Motor neuron (in vitro differentiated cells): ENCODE results near the gene SERINC5. TPM values are rescaled to one million over a fixed set of nuclear protein-coding genes. Genes with fewer than 3 reads are reported as not detected.
"Not testable (repeated sequence)": the region's sequence is repeated elsewhere in the genome, so short reads cannot be mapped to it uniquely, and the experiment has no call there.

Experiments
- ATAC-seq, 8 experiments: fragments of 200-7000 bp; cut with Tn5 transposase; replicated peaks in 6 of 8; 2 replicates each; pipeline ENCODE4 v1.8.0; 2021; ENCODE audit warnings: mild to moderate bottlenecking in 8 of 8, moderate library complexity in 8 of 8
- H3K27ac ChIP-seq, 2 donors: fragments of 250-450 bp; sonication (Bioruptor Pico); 2 replicates each; pipeline ENCODE4 v1.9.0; 2021; ENCODE audit warnings: antibody characterized with exemption in 2 of 2, mild to moderate bottlenecking in 2 of 2, moderate library complexity in 1 of 2
- H3K4me1 ChIP-seq, 2 donors: fragments of 250-450 bp; sonication (Bioruptor Pico); replicated peaks in 1 of 2; 2 replicates each; pipeline ENCODE4 v1.6.1; 2021; ENCODE audit warnings: antibody characterized with exemption in 2 of 2, mild to moderate bottlenecking in 2 of 2, moderate library complexity in 1 of 2
- H3K4me3 ChIP-seq, 5 donors: fragments of 250-450 bp; sonication (Bioruptor Pico); 2 replicates each; pipeline ENCODE4 v1.9.0; 2021; ENCODE audit warnings: antibody characterized with exemption in 5 of 5, mild to moderate bottlenecking in 5 of 5, moderate library complexity in 4 of 5
- WGBS, 10 experiments: fragments of 450-650 bp; shearing (Covaris generic); methylation state at CpG; one replicate each; pipeline ENCODE4 v1.0.0; 2022; 5-methylcytosine and 5-hydroxymethylcytosine counted together
- in situ Hi-C, 9 experiments: fragments of 400-800 bp; cut with MboI; loops; one replicate each; pipeline ENCODE4 v1.15.0; 2021; ENCODE audit warnings: low sequenced_read_pairs in 9 of 9, low pct_unique_long_range_greater_than_20kb in 2 of 9; ENCODE audit not compliant: unreplicated experiment in 9 of 9
- total RNA-seq, 8 experiments: library from RNA; unstranded; fragments of 300-600 nt; gene quantifications; 2 replicates each; pipeline versions ENCODE4 v1.2.3 to v1.2.4, GENCODE V29; 2022

The SERINC5 gene
- 10 to 100 TPM in 3 of 8 experiments, 1 to 10 TPM in 5; 6.5 to 16.5 (median 8.1) TPM for total RNA-seq

DNA sequence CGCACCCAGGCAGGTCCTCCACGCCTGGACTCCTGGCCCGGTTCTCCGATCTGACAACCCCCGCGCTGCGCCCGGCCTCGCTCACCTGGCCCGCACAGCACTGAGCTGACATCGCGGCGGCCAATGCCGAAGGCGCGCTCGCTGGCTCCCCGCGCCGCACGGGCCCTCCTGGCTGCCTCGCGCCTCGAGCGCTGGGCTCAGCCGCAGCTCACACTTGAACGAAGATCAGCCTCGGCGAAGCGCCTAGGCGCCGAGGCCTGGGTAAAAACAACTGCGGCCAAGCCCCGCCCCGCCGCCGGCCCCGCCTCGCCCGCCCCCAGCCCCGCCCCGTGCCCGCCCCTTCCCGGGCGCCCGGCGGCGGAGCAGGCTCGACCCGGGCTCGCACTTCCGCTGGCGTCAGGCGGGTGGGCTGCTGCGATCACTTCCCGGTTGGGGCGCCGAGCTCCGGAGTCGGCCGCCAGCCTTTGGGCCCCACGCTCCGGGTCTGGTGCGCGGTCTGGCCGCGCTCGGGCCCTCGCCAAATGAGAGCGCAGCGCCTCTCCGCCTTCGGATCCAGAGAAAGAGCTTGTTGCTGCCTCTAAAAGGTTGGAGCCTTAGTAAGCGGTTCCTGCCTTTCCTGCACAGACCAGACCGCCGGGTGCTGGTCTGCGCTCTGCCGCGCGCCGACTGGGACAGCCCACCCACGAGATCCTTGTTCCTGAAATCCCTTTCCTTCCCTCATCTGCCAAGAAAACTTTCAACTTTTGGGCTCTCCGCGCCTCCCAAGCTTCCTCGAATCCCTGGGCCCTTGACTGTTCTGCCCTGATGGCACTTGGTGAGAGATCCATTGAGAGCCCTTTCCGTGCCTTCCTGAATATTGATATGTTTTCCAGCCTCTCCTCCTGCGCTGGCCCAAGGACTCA, at the start of gene SERINC5:
Gene SERINC5, minus strand, starts transcription at position 238 of the 902 bp plus-strand sequence. Its CDS starts 126 bp downstream, at position 112.
- H3K4me3 ChIP-seq: peak within 1 kb of the TSS; percentile 58 to 75 (median 64)
- peak; percentile 67 to 84 (median 80) for ATAC-seq
- in situ Hi-C loops: loop anchor here in 2 of 9 experiments (25.0 kb wide), 2 partner anchors 144 to 169 kb away; no protein-coding TSS in a partner anchor
- peak within 1 kb of the TSS; percentile 71 to 86 for H3K27ac ChIP-seq
- 0% methylated on average over 1 to 10 of the region's 87 CpGs; no CpG with 5 or more reads in 5 of the 10 experiments for WGBS, 10 experiments
- H3K4me1 ChIP-seq: peaks cover 12 to 25% of the 10 kb centered on the region in 2 donors

DNA sequence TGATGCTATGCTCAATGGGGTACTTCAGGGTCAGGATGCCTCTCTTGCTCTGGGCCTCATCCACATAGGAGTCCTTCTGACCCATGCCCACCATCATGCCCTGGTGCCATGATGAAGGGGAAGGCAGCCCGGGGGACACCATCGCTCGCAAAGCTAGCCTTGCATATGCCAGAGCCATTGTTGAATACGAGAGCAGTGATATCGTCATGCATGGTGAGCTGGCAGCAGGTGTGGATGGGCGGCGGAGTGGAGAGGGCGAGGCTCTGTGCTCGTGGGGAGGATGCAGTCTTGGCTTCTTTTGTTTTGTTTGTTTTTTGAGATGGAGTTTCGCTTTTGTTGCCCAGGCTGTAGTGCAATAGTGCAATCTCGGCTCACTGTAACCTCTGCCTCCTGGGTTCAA, 46.8 kb upstream of the SERINC5 start:
- H3K27ac ChIP-seq: no peak overlapping the region
- 76 to 100% (median 93%) methylated on average over 1 to 8 of the region's 11 CpGs; no CpG with 5 or more reads in 5 of the 10 experiments for WGBS, 10 experiments
- H3K4me3 ChIP-seq: no peak overlapping the region
- in situ Hi-C loops: loop anchor here in 1 of 9 experiments (10.0 to 25.0 kb wide), 2 partner anchors 208 to 415 kb away; no protein-coding TSS in a partner anchor
- no peaks in the 10 kb centered on the region for H3K4me1 ChIP-seq
- ATAC-seq: no peak

DNA sequence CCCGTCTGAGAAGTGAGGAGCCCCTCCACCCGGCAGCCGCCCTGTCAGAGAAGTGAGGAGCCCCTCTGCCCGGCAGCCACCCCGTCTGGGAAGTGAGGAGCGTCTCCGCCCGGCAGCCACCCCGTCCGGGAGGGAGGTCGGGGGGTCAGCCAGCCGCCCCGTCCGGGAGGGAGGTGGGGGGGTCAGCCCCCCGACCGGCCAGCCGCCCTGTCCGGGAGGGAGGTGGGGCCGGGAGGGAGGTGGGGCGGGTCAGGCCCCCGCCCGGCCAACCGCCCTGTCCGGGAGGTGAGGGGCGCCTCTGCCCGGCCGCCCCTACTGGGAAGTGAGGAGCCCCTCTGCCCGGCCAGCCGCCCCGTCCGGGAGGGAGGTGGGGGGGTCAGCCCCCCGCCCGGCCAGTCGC, 45.5 kb upstream of the SERINC5 start:
- in situ Hi-C loops: loop anchor here in 1 of 9 experiments (10.0 to 25.0 kb wide), 2 partner anchors 207 to 414 kb away; no protein-coding TSS in a partner anchor
- no CpG with 5 or more reads among the region's 34 CpGs for WGBS, 10 experiments
- not testable (repeated sequence) for H3K4me1 ChIP-seq, ATAC-seq, H3K27ac ChIP-seq, H3K4me3 ChIP-seq

DNA sequence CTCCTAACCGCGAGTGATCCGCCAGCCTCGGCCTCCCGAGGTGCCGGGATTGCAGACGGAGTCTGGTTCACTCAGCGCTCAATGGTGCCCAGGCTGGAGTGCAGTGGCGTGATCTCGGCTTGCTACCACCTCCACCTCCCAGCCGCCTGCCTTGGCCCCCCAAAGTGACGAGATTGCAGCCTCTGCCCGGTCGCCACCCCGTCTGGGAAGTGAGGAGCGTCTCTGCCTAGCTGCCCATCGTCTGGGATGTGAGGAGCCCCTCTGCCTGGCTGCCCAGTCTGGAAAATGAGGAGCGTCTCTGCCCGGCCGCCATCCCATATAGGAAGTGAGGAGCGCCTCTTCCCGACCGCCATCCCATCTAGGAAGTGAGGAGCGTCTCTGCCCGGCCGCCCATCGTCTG, 44.9 kb upstream of the SERINC5 start:
- H3K27ac ChIP-seq, H3K4me3 ChIP-seq, ATAC-seq, H3K4me1 ChIP-seq: not testable (repeated sequence)
- in situ Hi-C loops: loop anchor here in 1 of 9 experiments (10.0 to 25.0 kb wide), 2 partner anchors 206 to 413 kb away; no protein-coding TSS in a partner anchor
- WGBS, 10 experiments: no CpG with 5 or more reads among the region's 27 CpGs

DNA sequence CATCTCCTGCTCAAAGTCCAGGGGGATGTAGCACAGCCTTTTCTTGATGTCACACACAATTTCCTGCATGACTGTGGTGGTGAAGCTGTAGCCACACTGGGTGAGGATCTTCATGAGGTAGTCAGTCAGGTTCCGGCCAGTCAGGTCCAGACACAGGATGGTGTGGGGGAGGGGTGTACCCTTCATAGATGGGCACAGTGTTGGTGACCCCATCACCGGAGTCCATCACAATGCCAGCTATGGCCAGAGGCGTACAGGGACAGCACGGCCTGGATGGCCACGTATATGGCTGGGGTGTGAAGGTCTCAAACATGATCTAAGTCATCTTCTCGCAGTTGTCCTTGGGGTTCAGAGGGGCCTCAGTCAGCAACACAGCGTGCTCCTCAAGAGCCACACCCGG, 44.3 kb upstream of the SERINC5 start:
- no peak overlapping the region for H3K27ac ChIP-seq
- no peaks in the 10 kb centered on the region for H3K4me1 ChIP-seq
- 95% methylated on average over 4 of the region's 8 CpGs; no CpG with 5 or more reads in 9 of the 10 experiments for WGBS, 10 experiments
- H3K4me3 ChIP-seq: no peak overlapping the region
- in situ Hi-C loops: loop anchor here in 1 of 9 experiments (10.0 to 25.0 kb wide), 2 partner anchors 205 to 413 kb away; no protein-coding TSS in a partner anchor
- ATAC-seq: no peak

DNA sequence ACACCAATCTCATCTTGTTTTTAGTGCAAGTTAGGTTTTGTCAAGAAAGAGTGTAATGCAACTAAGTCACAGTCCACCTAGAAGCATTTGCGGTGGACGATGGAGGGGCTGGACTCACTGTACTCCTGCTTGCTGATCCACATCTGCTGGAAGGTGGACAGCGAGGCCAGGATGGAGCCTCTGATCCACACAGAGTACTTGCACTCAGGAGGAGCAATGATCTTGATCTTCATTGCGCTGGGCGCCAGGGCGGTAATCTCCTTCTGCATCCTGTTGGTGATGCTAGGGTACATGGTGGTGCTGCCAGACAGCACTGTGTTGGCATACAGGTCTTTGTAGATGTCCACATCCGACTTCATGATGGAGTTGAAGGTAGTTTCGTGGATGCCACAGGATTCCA, 43.8 kb upstream of the SERINC5 start:
- WGBS, 10 experiments: 40 to 100% (median 78%) methylated on average over 1 to 2 of the region's 8 CpGs; no CpG with 5 or more reads in 6 of the 10 experiments
- Histone ChIP-seq H3K4me3 (no peak overlapping the region), H3K4me1 (no peaks in the 10 kb centered on the region), H3K27ac (no peak overlapping the region)
- in situ Hi-C loops: loop anchor here in 2 of 9 experiments (10.0 to 25.0 kb wide), 2 partner anchors 187 to 205 kb away; no protein-coding TSS in a partner anchor
- ATAC-seq: no peak

DNA sequence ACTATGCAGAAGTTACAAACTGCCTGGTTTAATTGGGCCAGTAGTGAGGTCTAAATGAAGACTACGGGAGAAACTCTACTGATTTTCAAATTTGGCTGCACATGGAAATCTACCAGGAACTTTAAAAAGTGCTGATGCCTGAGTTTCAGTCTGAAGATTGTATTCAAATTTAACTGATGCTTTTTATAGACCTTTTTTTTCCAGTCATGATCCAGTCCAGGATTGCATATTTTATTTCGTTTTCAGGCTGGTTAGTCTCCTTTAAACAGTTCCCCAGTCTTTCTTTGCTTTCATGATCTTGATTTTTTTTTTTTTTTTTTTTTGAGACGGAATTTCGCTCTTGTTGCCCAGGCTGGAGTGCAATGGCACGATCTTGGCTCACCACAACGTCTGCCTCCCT, 40.3 kb upstream of the SERINC5 start:
- Histone ChIP-seq H3K27ac (no peak overlapping the region), H3K4me3 (no peak overlapping the region), H3K4me1 (no peaks in the 10 kb centered on the region)
- in situ Hi-C loops: loop anchor here in 2 of 9 experiments (10.0 to 25.0 kb wide), 2 partner anchors 184 to 201 kb away; no protein-coding TSS in a partner anchor
- ATAC-seq: peak in 2 of 8 experiments; percentile 29 to 55
- WGBS, 10 experiments: 2 to 88% (median 72%) methylated on average over 2 to 6 of the region's 6 CpGs; no CpG with 5 or more reads in 1 of the 10 experiments

DNA sequence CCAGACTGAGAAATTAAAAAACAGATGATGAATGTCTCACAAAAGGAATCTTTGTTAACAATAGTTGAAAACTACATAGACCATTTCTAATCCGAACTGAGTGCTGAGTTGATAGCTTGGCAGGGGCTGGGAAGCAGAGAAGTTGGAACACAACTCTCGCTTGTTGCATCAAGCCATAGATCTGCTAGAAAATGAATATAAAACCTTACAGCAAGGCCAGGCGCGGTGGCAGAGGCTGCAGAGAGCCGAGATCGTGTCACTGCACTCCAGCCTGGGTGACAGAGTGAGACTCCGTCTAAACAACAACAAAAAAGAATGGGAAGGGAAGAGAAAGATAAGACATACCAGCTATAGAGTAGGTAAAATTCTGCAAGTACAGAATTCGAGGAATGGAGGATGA, 35.9 kb upstream of the SERINC5 start:
- Histone ChIP-seq H3K4me3 (no peak overlapping the region), H3K27ac (no peak overlapping the region), H3K4me1 (no peaks in the 10 kb centered on the region)
- in situ Hi-C loops: loop anchor here in 2 of 9 experiments (10.0 to 25.0 kb wide), 2 partner anchors 179 to 197 kb away; no protein-coding TSS in a partner anchor
- no peak for ATAC-seq
- 0 to 89% (median 76%) methylated on average over 2 to 8 of the region's 8 CpGs for WGBS, 10 experiments

DNA sequence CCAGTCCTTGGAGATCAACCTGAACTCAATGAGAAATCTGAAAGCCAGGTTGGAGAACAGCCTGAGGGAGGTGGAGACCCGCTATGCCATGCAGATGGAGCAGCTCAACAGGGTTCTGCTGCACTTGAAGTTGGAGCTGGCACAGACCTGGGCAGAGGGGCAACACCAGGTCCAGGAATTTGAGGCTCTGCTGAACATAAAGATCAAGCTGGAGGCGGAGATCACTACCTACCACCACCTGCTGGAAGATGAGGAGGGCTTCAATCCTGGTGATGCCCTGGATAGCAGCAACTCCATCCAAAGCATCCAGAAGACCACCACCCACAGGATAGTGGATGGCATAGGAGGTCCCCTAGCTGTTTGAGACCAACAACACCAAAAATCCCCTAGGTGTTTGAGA, 33.5 kb upstream of the SERINC5 start:
- no peak overlapping the region for H3K4me3 ChIP-seq
- H3K4me1 ChIP-seq: no peaks in the 10 kb centered on the region
- in situ Hi-C loops: loop anchor here in 1 of 9 experiments (25.0 kb wide), 1 partner anchor 177 kb away; no protein-coding TSS in a partner anchor
- 80% methylated on average over 1 of the region's 2 CpGs; no CpG with 5 or more reads in 9 of the 10 experiments for WGBS, 10 experiments
- H3K27ac ChIP-seq: no peak overlapping the region
- no peak for ATAC-seq

DNA sequence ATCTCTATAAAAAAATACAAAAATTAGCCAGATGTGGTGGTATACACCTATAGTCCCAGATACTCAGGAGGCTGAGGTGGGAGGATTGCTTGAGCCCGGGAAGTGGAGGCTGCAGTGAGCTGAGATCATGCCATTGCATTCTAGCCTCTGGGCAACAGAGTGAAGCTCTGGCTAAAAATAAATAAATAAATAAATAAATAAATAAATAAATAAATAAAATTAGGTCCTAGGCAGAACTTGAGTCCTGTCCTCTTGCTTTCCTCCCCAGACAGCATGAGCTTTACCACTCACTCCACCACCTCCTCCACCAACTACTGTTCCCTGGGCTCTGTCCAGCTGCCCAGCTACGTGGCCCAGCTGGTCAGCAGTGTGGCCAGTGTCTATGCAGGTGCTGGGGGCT, 32.3 kb upstream of the SERINC5 start:
- in situ Hi-C loops: loop anchor here in 1 of 9 experiments (25.0 kb wide), 1 partner anchor 176 kb away; no protein-coding TSS in a partner anchor
- Histone ChIP-seq H3K4me1 (no peaks in the 10 kb centered on the region), H3K27ac (no peak overlapping the region), H3K4me3 (no peak overlapping the region)
- WGBS, 10 experiments: 20 to 100% (median 80%) methylated on average over 1 of the region's 2 CpGs; no CpG with 5 or more reads in 6 of the 10 experiments
- no peak for ATAC-seq

DNA sequence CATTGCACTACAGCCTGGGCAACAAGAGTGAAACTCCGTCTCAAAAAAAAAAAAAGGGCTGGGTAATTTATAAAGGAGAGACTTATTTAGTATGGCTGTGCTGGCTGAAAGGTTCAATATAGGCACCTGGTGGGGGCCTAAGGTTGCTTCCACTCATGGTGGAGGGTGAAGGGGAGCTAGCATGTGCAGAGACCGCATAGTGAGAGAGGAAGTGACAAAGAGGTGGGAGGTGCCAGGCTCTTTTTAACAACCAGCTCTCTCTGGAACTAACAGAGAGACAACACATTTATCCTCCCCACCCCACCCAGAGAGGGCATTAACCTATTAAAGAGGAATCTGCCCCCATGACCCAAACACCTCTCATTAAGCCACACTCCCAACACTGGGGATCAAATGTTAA, 28.9 kb upstream of the SERINC5 start:
- H3K4me3 ChIP-seq: no peak overlapping the region
- in situ Hi-C loops: loop anchor here in 1 of 9 experiments (25.0 kb wide), 1 partner anchor 172 kb away; no protein-coding TSS in a partner anchor
- H3K27ac ChIP-seq: no peak overlapping the region
- WGBS, 10 experiments: 0 to 100% (median 60%) methylated on average over 1 to 2 of the region's 2 CpGs; no CpG with 5 or more reads in 2 of the 10 experiments
- ATAC-seq: no peak
- H3K4me1 ChIP-seq: no peaks in the 10 kb centered on the region

DNA sequence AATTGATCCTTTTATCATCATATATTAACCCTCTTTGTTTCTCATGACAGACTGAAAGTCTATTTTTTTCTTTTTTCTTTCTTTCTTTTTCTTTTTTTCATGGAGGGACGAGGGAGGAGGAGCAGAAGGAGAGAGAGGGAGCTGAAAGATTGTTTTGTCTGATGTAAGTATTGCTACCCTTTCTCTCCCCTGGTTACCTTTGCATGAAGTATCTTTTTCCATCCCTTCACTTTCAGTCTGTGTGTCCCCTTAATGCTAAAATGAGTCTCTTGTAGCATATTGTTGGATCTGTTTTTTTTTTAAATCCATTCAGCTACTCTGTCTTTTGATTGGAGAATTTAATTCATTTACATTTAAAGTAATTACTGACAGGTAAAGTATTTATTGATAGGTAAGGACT, 27.5 kb upstream of the SERINC5 start:
- Histone ChIP-seq H3K27ac (no peak overlapping the region), H3K4me3 (no peak overlapping the region), H3K4me1 (no peaks in the 10 kb centered on the region)
- no peak for ATAC-seq
- in situ Hi-C loops: loop anchor here in 1 of 9 experiments (25.0 kb wide), 1 partner anchor 171 kb away; no protein-coding TSS in a partner anchor
- 0 to 43% (median 17%) methylated on average over 1 of the region's 1 CpG; no CpG with 5 or more reads in 4 of the 10 experiments for WGBS, 10 experiments
